ENCODE results near the gene PASK.

Gene PASK

GRCh38 chr2:241148239-241148638 lies 1.0 kb downstream of the PASK start:
- DNase-seq (ENCODE audit: low read depth in 1 of 2, low spot score in 1 of 2), result no peak

GRCh38 chr2:241147336-241147735 lies 1.9 kb downstream of the PASK start:
- no peak for DNase-seq (ENCODE audit: low read depth in 1 of 2, low spot score in 1 of 2)

GRCh38 chr2:241146286-241146685 lies 3.0 kb downstream of the PASK start:
- no peak for DNase-seq (ENCODE audit: low read depth in 1 of 2, low spot score in 1 of 2)

GRCh38 chr2:241142593-241142992 lies 6.7 kb downstream of the PASK start:
- no peak for DNase-seq (ENCODE audit: low read depth in 1 of 2, low spot score in 1 of 2)

- DNase-seq (ENCODE audit: low read depth in 1 of 2, low spot score in 1 of 2), result no peak
Measured at GRCh38 chr2:241142063-241142462, 7.2 kb downstream of the PASK start.

GRCh38 chr2:241141214-241141770 lies 8.0 kb downstream of the PASK start:
- DNase-seq (ENCODE audit: low read depth in 1 of 2, low spot score in 1 of 2), result no peak

GRCh38 chr2:241140445-241140840 lies 8.8 kb downstream of the PASK start:
- DNase-seq (ENCODE audit: low read depth in 1 of 2, low spot score in 1 of 2), result no peak

- DNase-seq (ENCODE audit: low read depth in 1 of 2, low spot score in 1 of 2), result no peak
Measured at GRCh38 chr2:241139531-241140444, 9.5 kb downstream of the PASK start.

GRCh38 chr2:241138471-241138870 lies 10.8 kb downstream of the PASK start:
- no peak for DNase-seq (ENCODE audit: low read depth in 1 of 2, low spot score in 1 of 2)

GRCh38 chr2:241137276-241138190 lies 11.7 kb downstream of the PASK start:
- DNase-seq (ENCODE audit: low read depth in 1 of 2, low spot score in 1 of 2), result no peak

GRCh38 chr2:241136661-241137260 lies 12.5 kb downstream of the PASK start:
- no peak for DNase-seq (ENCODE audit: low read depth in 1 of 2, low spot score in 1 of 2)

- no peak for DNase-seq (ENCODE audit: low read depth in 1 of 2, low spot score in 1 of 2)
Measured at GRCh38 chr2:241136191-241136590, 13.1 kb downstream of the PASK start.

- no peak for DNase-seq (ENCODE audit: low read depth in 1 of 2, low spot score in 1 of 2)
Measured at GRCh38 chr2:241135737-241136136, 13.5 kb downstream of the PASK start.

- no peak for DNase-seq (ENCODE audit: low read depth in 1 of 2, low spot score in 1 of 2)
Measured at GRCh38 chr2:241134711-241135110, 14.6 kb downstream of the PASK start.

GRCh38 chr2:241133436-241133820 lies 15.8 kb downstream of the PASK start:
- DNase-seq (ENCODE audit: low read depth in 1 of 2, low spot score in 1 of 2), result no peak

GRCh38 chr2:241132538-241133435 lies 16.5 kb downstream of the PASK start:
- no peak for DNase-seq (ENCODE audit: low read depth in 1 of 2, low spot score in 1 of 2)

- DNase-seq (ENCODE audit: low read depth in 1 of 2, low spot score in 1 of 2), result no peak
Measured at GRCh38 chr2:241131531-241131930, 17.7 kb downstream of the PASK start.

- no peak for DNase-seq (ENCODE audit: low read depth in 1 of 2, low spot score in 1 of 2)
Measured at GRCh38 chr2:241130316-241130715, 19.0 kb downstream of the PASK start.

- no peak for DNase-seq (ENCODE audit: low read depth in 1 of 2, low spot score in 1 of 2)
Measured at GRCh38 chr2:241129086-241129871, 20.0 kb downstream of the PASK start.

All from activated CD4-positive, alpha-beta T cell treated with anti-CD3 and anti-CD28 coated beads, Interleukin-2, amount 50 U/mL, for 24 hours (primary cell).